AG08395 (cell line): ENCODE measurements around the gene KIAA0319L.
A peak's percentile ranks its signal among the peaks of the same experiment; 100 is the strongest.

Experiments
- DNase-seq: peaks from one replicate; pipeline ENCODE4 v3.0.0; 2012; ENCODE audit warnings: mixed read lengths, low spot score

KIAA0319L gene

GRCh38 chr1:35536556-35537162 is 20.5 kb downstream of the KIAA0319L start:
- DNase-seq: no peak

- DNase-seq: no peak
Observed at GRCh38 chr1:35535243-35535642, 22.0 kb downstream of the KIAA0319L start.

- DNase-seq: no peak
Observed at GRCh38 chr1:35533586-35533985, 23.6 kb downstream of the KIAA0319L start.

- DNase-seq: no peak
Observed at GRCh38 chr1:35532497-35533223, 24.5 kb downstream of the KIAA0319L start.

GRCh38 chr1:35531368-35531767 is 25.8 kb downstream of the KIAA0319L start:
- no peak for DNase-seq

GRCh38 chr1:35530946-35531345 is 26.3 kb downstream of the KIAA0319L start:
- no peak for DNase-seq

GRCh38 chr1:35530168-35530567 is 27.0 kb downstream of the KIAA0319L start:
- DNase-seq: no peak

GRCh38 chr1:35524106-35524505 is 33.1 kb downstream of the KIAA0319L start:
- no peak for DNase-seq

GRCh38 chr1:35519432-35519831 is 37.8 kb downstream of the KIAA0319L start:
- no peak for DNase-seq

- DNase-seq: no peak
Observed at GRCh38 chr1:35518183-35518582, 39.0 kb downstream of the KIAA0319L start.

- no peak for DNase-seq
Observed at GRCh38 chr1:35511305-35511704, 45.9 kb downstream of the KIAA0319L start.

GRCh38 chr1:35509558-35509957 is 47.6 kb downstream of the KIAA0319L start:
- DNase-seq: no peak

- no peak for DNase-seq
Observed at GRCh38 chr1:35507947-35508346, 49.3 kb downstream of the KIAA0319L start.

GRCh38 chr1:35506960-35507912 is 50.0 kb downstream of the KIAA0319L start:
- DNase-seq: no peak

- peak; percentile 78 for DNase-seq
Observed at GRCh38 chr1:35505911-35506798, 51.0 kb downstream of the KIAA0319L start.

GRCh38 chr1:35502242-35502641 is 55.0 kb downstream of the KIAA0319L start:
- DNase-seq: no peak

- DNase-seq: no peak
Observed at GRCh38 chr1:35500439-35500838, 56.8 kb downstream of the KIAA0319L start.

GRCh38 chr1:35499652-35500176 is 57.5 kb downstream of the KIAA0319L start:
- DNase-seq: no peak

- no peak for DNase-seq
Observed at GRCh38 chr1:35499231-35499630, 58.0 kb downstream of the KIAA0319L start.

GRCh38 chr1:35497571-35497970 is 59.6 kb downstream of the KIAA0319L start:
- no peak for DNase-seq

- DNase-seq: no peak
Observed at GRCh38 chr1:35490250-35490649, 67.0 kb downstream of the KIAA0319L start.
